OCI-LY3 (cell line): ENCODE measurements around the gene CLPTM1.

Experiments used
- H2AFZ ChIP-seq: fragments of 200-600, 300-600 bp; shearing (Covaris generic); 2 replicates; pipeline ENCODE4 v1.6.0; 2014; ENCODE audit warnings: antibody characterized with exemption, low read depth, low read length
- H3K27ac ChIP-seq: fragments of 200-600, 300-600 bp; sonication (generic); 2 replicates; pipeline ENCODE4 v1.5.1; 2014; ENCODE audit warnings: mild to moderate bottlenecking, low read length, moderate library complexity, mixed read lengths
- H3K27me3 ChIP-seq: fragments of 200-600, 300-600 bp; sonication (generic); 2 replicates; pipeline ENCODE4 v1.6.1; 2014; ENCODE audit warnings: low read depth, low read length, mixed read lengths
- H3K36me3 ChIP-seq: fragments of 200-600, 300-600 bp; sonication (generic); replicated peaks from 2 replicates; pipeline ENCODE3; 2014; ENCODE audit warnings: low read depth, low read length, mixed read lengths
- H3K4me1 ChIP-seq: fragments of 300-600, 200-600 bp; sonication (generic); 2 replicates; pipeline ENCODE4 v1.6.1; 2014; ENCODE audit warnings: low read length, mixed read lengths
- H3K4me2 ChIP-seq: fragments of 200-600, 300-600 bp; sonication (generic); 2 replicates; pipeline ENCODE4 v1.6.1; 2014; ENCODE audit warnings: low read length, mixed read lengths
- H3K4me3 ChIP-seq: fragments of 300-600, 200-600 bp; sonication (generic); 2 replicates; pipeline ENCODE4 v1.5.1; 2014; ENCODE audit warnings: antibody characterized with exemption, mild to moderate bottlenecking, low read length, moderate library complexity
- H3K79me2 ChIP-seq: fragments of 300-600, 200-600 bp; shearing (Covaris generic); 2 replicates; pipeline ENCODE4 v1.6.1; 2014; ENCODE audit warnings: mild to moderate bottlenecking, low read length, mixed read lengths
- H3K9ac ChIP-seq: fragments of 300-600, 200-600 bp; shearing (Covaris generic); 2 replicates; pipeline ENCODE4 v1.6.0; 2014; ENCODE audit warnings: mild to moderate bottlenecking, low read length, moderate library complexity
- H3K9me3 ChIP-seq: fragments of 200-600, 300-600 bp; shearing (Covaris generic); 2 replicates; pipeline ENCODE4 v1.6.1; 2014; ENCODE audit warnings: low read length, mixed read lengths; ENCODE audit not compliant: insufficient read depth
- H4K20me1 ChIP-seq: fragments of 200-600, 300-600 bp; sonication (generic); 2 replicates; pipeline ENCODE4 v1.6.1; 2016; ENCODE audit warnings: low read length, mixed read lengths; ENCODE audit not compliant: insufficient read depth
- EZH2phosphoT487 ChIP-seq: fragments of 200-600 bp; shearing (Covaris generic); IDR thresholded peaks from 2 replicates; pipeline ENCODE4 v1.6.1; 2018; ENCODE audit warnings: antibody characterized with exemption, mixed run types, low read depth
- TF ChIP-seq, protein P1 (sequence below): fragments of 200-600, 300-600 bp; sonication (generic); IDR thresholded peaks from 2 replicates; pipeline ENCODE4 v1.5.1; 2014; ENCODE audit warnings: antibody characterized with exemption, low read length, low read depth

Gene CLPTM1

DNA sequence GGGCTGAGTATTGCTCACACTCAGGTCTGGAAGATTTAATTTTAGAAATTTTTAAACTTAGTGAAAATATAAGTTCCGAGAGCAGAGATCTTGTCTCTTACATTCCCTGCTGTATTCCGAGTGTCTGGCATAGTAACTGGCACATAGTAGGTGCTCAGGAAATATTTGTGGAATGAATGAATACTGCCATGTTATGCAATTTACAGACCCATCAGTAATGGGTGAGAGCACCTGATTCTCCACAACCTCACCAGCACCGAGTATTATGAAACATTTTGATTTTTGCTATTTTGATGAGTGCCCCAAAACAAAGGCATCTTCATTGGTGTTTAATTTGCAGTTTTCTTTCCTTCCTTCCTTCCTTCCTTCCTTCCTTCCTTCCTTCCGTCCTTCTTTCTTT, 67.9 kb downstream of the CLPTM1 start:
- H4K20me1 ChIP-seq, result no peaks in the 10 kb centered on the region
- H3K4me3 ChIP-seq, result no peak overlapping the region
- no peak overlapping the region for H3K27ac ChIP-seq
- peaks cover 38% of the 10 kb centered on the region for H3K36me3 ChIP-seq
- H3K4me2 ChIP-seq, result no peak overlapping the region
- TF ChIP-seq EZH2phosphoT487, result no peak
- TF ChIP-seq, protein P1, sequence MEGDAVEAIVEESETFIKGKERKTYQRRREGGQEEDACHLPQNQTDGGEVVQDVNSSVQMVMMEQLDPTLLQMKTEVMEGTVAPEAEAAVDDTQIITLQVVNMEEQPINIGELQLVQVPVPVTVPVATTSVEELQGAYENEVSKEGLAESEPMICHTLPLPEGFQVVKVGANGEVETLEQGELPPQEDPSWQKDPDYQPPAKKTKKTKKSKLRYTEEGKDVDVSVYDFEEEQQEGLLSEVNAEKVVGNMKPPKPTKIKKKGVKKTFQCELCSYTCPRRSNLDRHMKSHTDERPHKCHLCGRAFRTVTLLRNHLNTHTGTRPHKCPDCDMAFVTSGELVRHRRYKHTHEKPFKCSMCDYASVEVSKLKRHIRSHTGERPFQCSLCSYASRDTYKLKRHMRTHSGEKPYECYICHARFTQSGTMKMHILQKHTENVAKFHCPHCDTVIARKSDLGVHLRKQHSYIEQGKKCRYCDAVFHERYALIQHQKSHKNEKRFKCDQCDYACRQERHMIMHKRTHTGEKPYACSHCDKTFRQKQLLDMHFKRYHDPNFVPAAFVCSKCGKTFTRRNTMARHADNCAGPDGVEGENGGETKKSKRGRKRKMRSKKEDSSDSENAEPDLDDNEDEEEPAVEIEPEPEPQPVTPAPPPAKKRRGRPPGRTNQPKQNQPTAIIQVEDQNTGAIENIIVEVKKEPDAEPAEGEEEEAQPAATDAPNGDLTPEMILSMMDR, result no peak
- H3K79me2 ChIP-seq, result peaks cover 4% of the 10 kb centered on the region; the same call in 1 of the 2 replicates
- no peaks in the 10 kb centered on the region for H3K27me3 ChIP-seq
- H3K4me1 ChIP-seq, result no peaks in the 10 kb centered on the region
- no peaks in the 10 kb centered on the region for H3K9me3 ChIP-seq
- no peak overlapping the region for H3K9ac ChIP-seq
- H2AFZ ChIP-seq, result no peak overlapping the region

DNA sequence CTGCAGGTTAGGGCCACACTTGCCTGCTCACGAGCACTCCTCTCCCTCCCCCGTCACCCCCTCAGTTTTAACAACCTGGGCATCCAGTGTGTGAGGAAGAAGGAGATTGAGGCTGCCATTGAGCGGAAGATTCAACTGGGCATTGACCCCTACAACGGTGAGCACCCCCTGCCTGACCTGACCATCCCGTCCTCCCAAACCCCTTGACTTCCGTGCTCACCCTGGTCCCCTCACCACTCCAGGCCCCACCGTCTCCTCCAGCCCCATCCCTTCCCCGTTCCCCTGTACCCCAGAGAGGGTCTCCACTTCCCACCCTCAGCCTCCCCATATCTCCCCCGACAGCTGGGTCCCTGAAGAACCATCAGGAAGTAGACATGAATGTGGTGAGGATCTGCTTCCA, 70.1 kb downstream of the CLPTM1 start:
- Histone ChIP-seq H3K79me2 (no peaks in the 10 kb centered on the region), H2AFZ (no peak overlapping the region), H3K4me1 (no peaks in the 10 kb centered on the region), H3K9me3 (no peaks in the 10 kb centered on the region), H4K20me1 (no peaks in the 10 kb centered on the region), H3K4me3 (no peak overlapping the region), H3K27me3 (no peaks in the 10 kb centered on the region), H3K9ac (no peak overlapping the region), H3K27ac (no peak overlapping the region), H3K36me3 (peaks cover 38% of the 10 kb centered on the region), H3K4me2 (no peak overlapping the region)
- TF ChIP-seq, protein P1, result no peak
- TF ChIP-seq EZH2phosphoT487, result no peak

- H3K79me2 ChIP-seq, result no peaks in the 10 kb centered on the region
- no peak overlapping the region for H3K9ac ChIP-seq
- H3K36me3 ChIP-seq, result peaks cover 44% of the 10 kb centered on the region
- H3K4me1 ChIP-seq, result no peaks in the 10 kb centered on the region
- H4K20me1 ChIP-seq, result no peaks in the 10 kb centered on the region
- no peaks in the 10 kb centered on the region for H3K9me3 ChIP-seq
- no peak overlapping the region for H3K27ac ChIP-seq
- TF ChIP-seq, protein P1, result no peak
- no peak for TF ChIP-seq EZH2phosphoT487
- H3K4me2 ChIP-seq, result no peak overlapping the region
- H3K27me3 ChIP-seq, result no peaks in the 10 kb centered on the region
- no peak overlapping the region for H2AFZ ChIP-seq
- no peak overlapping the region for H3K4me3 ChIP-seq
Observed at GRCh38 chr19:45027371-45027770, 72.2 kb downstream of the CLPTM1 start.

DNA sequence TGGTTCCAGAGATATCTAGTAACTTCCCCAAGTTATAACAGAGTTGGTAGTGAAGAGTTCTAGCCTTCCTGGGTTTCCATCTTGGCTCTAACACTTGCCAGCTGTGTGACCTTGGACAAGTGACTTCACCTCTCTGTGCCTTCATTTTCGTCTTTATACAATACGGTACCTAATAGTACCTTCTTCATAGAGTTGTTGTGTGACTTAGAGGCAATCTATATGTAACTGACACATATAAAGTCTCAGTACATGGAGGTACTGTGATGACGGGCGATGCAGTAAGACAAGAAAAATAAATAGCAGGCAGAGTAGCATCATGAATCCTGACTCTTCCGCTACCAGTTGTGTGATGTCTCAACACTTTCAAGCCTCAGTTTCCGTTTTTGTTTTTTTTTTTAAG, 75.6 kb downstream of the CLPTM1 start:
- Histone ChIP-seq H3K36me3 (peaks cover 57% of the 10 kb centered on the region), H3K4me3 (no peak overlapping the region), H2AFZ (no peak overlapping the region), H3K9ac (no peak overlapping the region), H3K27ac (no peak overlapping the region), H3K27me3 (no peaks in the 10 kb centered on the region), H3K9me3 (no peaks in the 10 kb centered on the region), H4K20me1 (no peaks in the 10 kb centered on the region), H3K4me2 (no peak overlapping the region), H3K4me1 (no peaks in the 10 kb centered on the region), H3K79me2 (no peaks in the 10 kb centered on the region)
- TF ChIP-seq, protein P1, result no peak
- no peak for TF ChIP-seq EZH2phosphoT487
